Cerebellar nuclear complex (tissue), 1 donor: ENCODE measurements around the gene ATP8B3.

ENCODE experiments used
- DNase-seq, 2 experiments: peaks; one replicate each; lab custom pipeline; 2025; lab: John Stamatoyannopoulos, UW

Gene ATP8B3

GRCh38 chr19:1796395-1797142, 15.5 kb downstream of the ATP8B3 start:
- no peak for DNase-seq

- no peak for DNase-seq
Observed at GRCh38 chr19:1794424-1795172, 17.5 kb downstream of the ATP8B3 start.

GRCh38 chr19:1791879-1792278, 20.2 kb downstream of the ATP8B3 start:
- DNase-seq = no peak

- DNase-seq = no peak
Observed at GRCh38 chr19:1790054-1790792, 21.9 kb downstream of the ATP8B3 start.

- DNase-seq = no peak
Observed at GRCh38 chr19:1789261-1790041, 22.6 kb downstream of the ATP8B3 start.

GRCh38 chr19:1787116-1787515, 25.0 kb downstream of the ATP8B3 start:
- no peak for DNase-seq

GRCh38 chr19:1786668-1787067, 25.4 kb downstream of the ATP8B3 start:
- no peak for DNase-seq

- no peak for DNase-seq
Observed at GRCh38 chr19:1785310-1785709, 26.8 kb downstream of the ATP8B3 start.

- DNase-seq = no peak
Observed at GRCh38 chr19:1783874-1784273, 28.2 kb downstream of the ATP8B3 start.

GRCh38 chr19:1783354-1783753, 28.7 kb downstream of the ATP8B3 start:
- no peak for DNase-seq

GRCh38 chr19:1782521-1782920, 29.6 kb downstream of the ATP8B3 start:
- no peak for DNase-seq

GRCh38 chr19:1780272-1780958, 31.7 kb downstream of the ATP8B3 start:
- DNase-seq = no peak

- no peak for DNase-seq
Observed at GRCh38 chr19:1779574-1779973, 32.5 kb downstream of the ATP8B3 start.

- no peak for DNase-seq
Observed at GRCh38 chr19:1777149-1777548, 34.9 kb downstream of the ATP8B3 start.

GRCh38 chr19:1776606-1777147, 35.4 kb downstream of the ATP8B3 start:
- DNase-seq = no peak

- DNase-seq = no peak
Observed at GRCh38 chr19:1775951-1776605, 36.0 kb downstream of the ATP8B3 start.

- no peak for DNase-seq
Observed at GRCh38 chr19:1774989-1775772, 36.9 kb downstream of the ATP8B3 start.

GRCh38 chr19:1773184-1773583, 38.9 kb downstream of the ATP8B3 start:
- no peak for DNase-seq

GRCh38 chr19:1770866-1771576, 41.1 kb downstream of the ATP8B3 start:
- DNase-seq = no peak
